GM12878 (cell line): ENCODE results near the gene ARHGAP21. TPM values are rescaled to one million over a fixed set of nuclear protein-coding genes. Genes with fewer than 3 reads are reported as not detected.

Experiments used
- ATAC-seq: fragments of 200-7000 bp; cut with Tn5 transposase; 3 replicates; pipeline ENCODE4 v1.9.1; 2020; ENCODE audit warnings: mild to moderate bottlenecking, moderate library complexity
- BruUV-seq: library from RNA; stranded (reverse); fragments of 400-500 nt; replicated peaks from 2 replicates; lab custom pipeline; 2021; lab: Mats Ljungman, UMichigan
- CTCF ChIA-PET: fragments of 300-600 bp; sonication (Branson Sonifier 250); formaldehyde crosslinking; extraction: SDS; loops from one replicate; lab custom pipeline; 2021; ENCODE audit warnings: inconsistent platforms; lab: Yijun Ruan, JAX
- POLR2A ChIA-PET: fragments of 350-600 bp; formaldehyde crosslinking; extraction: SDS; loops from one replicate; lab custom pipeline; 2021; ENCODE audit warnings: inconsistent platforms; lab: Charles Lee
- RAD21 ChIA-PET: fragments of 300-600 bp; sonication (Branson Sonifier 250); formaldehyde crosslinking; loops from one replicate; lab custom pipeline; 2023; ENCODE audit warnings: antibody characterized with exemption; ENCODE audit not compliant: unreplicated experiment; lab: Charles Lee
- SMC1A ChIA-PET: fragments of 300-600 bp; sonication (Branson Sonifier 250); formaldehyde crosslinking; loops from one replicate; lab custom pipeline; 2023; ENCODE audit not compliant: unreplicated experiment, uncharacterized antibody; lab: Charles Lee
- DNase-seq: peaks from one replicate; pipeline ENCODE4 v3.0.0-alpha.2; 2011; ENCODE audit warnings: low read depth, low spot score
- FAIRE-seq: peaks from 3 replicates; lab custom pipeline; 2011; peaks lifted over from hg19 to GRCh38; lab: Jason Lieb, UNC
- H2AFZ ChIP-seq: 2 replicates; pipeline ENCODE4 v1.6.0; 2011; ENCODE audit warnings: low read depth, low read length, control low read depth; ENCODE audit not compliant: control insufficient read depth
- H3K27ac ChIP-seq: 2 replicates; pipeline ENCODE4 v1.5.1; 2011; ENCODE audit warnings: control low read depth; ENCODE audit not compliant: control insufficient read depth, insufficient read depth
- H3K27me3 ChIP-seq, 2 experiments: replicated peaks in 1 of 2; 2 replicates each; pipeline versions ENCODE4 v1.6.0 to v1.6.1; 2011; ENCODE audit warnings: low read length in 1 of 2; ENCODE audit not compliant: control insufficient read depth in 2 of 2, insufficient read depth in 2 of 2
- H3K36me3 ChIP-seq, 2 experiments: 2 replicates each; pipeline ENCODE4 v1.5.1; 2011; ENCODE audit warnings: low read length in 1 of 2; ENCODE audit not compliant: control insufficient read depth in 2 of 2, insufficient read depth in 2 of 2
- H3K4me1 ChIP-seq: 2 replicates; pipeline ENCODE4 v1.6.1; 2011; ENCODE audit warnings: mild to moderate bottlenecking, low read length, moderate library complexity, mixed read lengths; ENCODE audit not compliant: control insufficient read depth, insufficient read depth
- H3K4me2 ChIP-seq: 2 replicates; pipeline ENCODE4 v1.6.0; 2011; ENCODE audit warnings: control low read depth; ENCODE audit not compliant: control insufficient read depth, insufficient read depth
- H3K4me3 ChIP-seq: fragments of 200-600 bp; sonication (generic); 2 replicates; pipeline ENCODE4 v1.5.1; 2016
- H3K79me2 ChIP-seq: 2 replicates; pipeline ENCODE4 v1.6.0; 2011; ENCODE audit warnings: low read length; ENCODE audit not compliant: control insufficient read depth, insufficient read depth
- H3K9ac ChIP-seq: 2 replicates; pipeline ENCODE4 v1.8.0; 2011; ENCODE audit warnings: low read length, control low read depth, mixed read lengths; ENCODE audit not compliant: control insufficient read depth, insufficient read depth
- H3K9me3 ChIP-seq: replicated peaks from 3 replicates; pipeline ENCODE4 v1.5.1; 2011; ENCODE audit warnings: mild to moderate bottlenecking, low read length; ENCODE audit not compliant: control insufficient read depth, insufficient read depth
- H4K20me1 ChIP-seq: 2 replicates; pipeline ENCODE4 v1.6.0; 2011; ENCODE audit not compliant: control insufficient read depth, insufficient read depth
- STAT1 ChIP-seq: fragments of 450-650 bp; conservative IDR thresholded peaks from 2 replicates; pipeline ENCODE4 v1.6.1; 2014; ENCODE audit warnings: antibody characterized with exemption, mild to moderate bottlenecking
- WGBS: methylation state at CpG from one replicate; pipeline ENCODE4 v1.1.6; 2016; ENCODE audit warnings: low lambda C conversion rate; ENCODE audit not compliant: insufficient replicate concordance, insufficient coverage; ENCODE audit errors: missing lambda C conversion rate; 5-methylcytosine and 5-hydroxymethylcytosine counted together
- in situ Hi-C: fragments of 300-500 bp; cut with MboI; formaldehyde crosslinking; loops from 9 replicates; pipeline ENCODE4 v1.14.3; 2018; ENCODE audit warnings: mixed read lengths
- intact Hi-C: fragments of 100-400 bp; cut with micrococcal nuclease; formaldehyde crosslinking; loops from one replicate; pipeline ENCODE4 v1.14.2; 2022; ENCODE audit not compliant: unreplicated experiment
- polyA plus RNA-seq, 11 experiments: library from polyadenylated mRNA; depleted of rRNA in 4 of 11; unstranded in 6 of 11; stranded (reverse) in 5 of 11; fragments of >200 nt; fragmentation: Nextera tagmentation in 4 of 11; fragmentation: Illumina TruSeq in 1 of 11; extraction: Ambion mirVana in 4 of 11; extraction: Trizol in 1 of 11; gene quantifications; 1 replicate in 1 of 11; 2 replicates in 10 of 11; pipeline versions ENCODE4 v1.2.1 to v1.2.3, GENCODE V29; 2011 to 2016; ENCODE audit warnings: inconsistent platforms in 2 of 11, missing spikeins in 2 of 11, low read depth in 1 of 11
- total RNA-seq, 4 experiments: library from RNA; depleted of rRNA in 3 of 4; stranded (reverse); fragments of >200 nt in 3 of 4; fragmentation: Illumina TruSeq in 1 of 4; extraction: Trizol in 1 of 4; gene quantifications; 2 replicates each; pipeline versions ENCODE4 v1.2.1 to v1.2.3, GENCODE V29; 2013 to 2021
- TF ChIP-seq, protein P1 (sequence below): fragments of 450-650 bp; IDR thresholded peaks from 2 replicates; pipeline ENCODE4 v1.6.1; 2018; ENCODE audit warnings: mild to moderate bottlenecking, low read depth, moderate library complexity; ENCODE audit not compliant: partially characterized antibody

The ARHGAP21 gene
- total and polyA plus RNA-seq, 10 of the 15 experiments (the other 5 are each of a cell fraction or from before 2014, with no cell fraction given) = 11.7 to 103 (median 37.6) TPM

GRCh38 chr10:24730811-24731210 is 7.1 kb upstream of the ARHGAP21 start:
- WGBS = 44% methylated on average over 3 of the region's 3 CpGs
- Histone ChIP-seq H3K9me3 (no peaks in the 10 kb centered on the region), H3K4me1 (no peaks in the 10 kb centered on the region; the same call in 1 of the 2 replicates), H3K9ac (no peak overlapping the region), H2AFZ (no peak overlapping the region), H4K20me1 (no peaks in the 10 kb centered on the region), H3K36me3 (no peaks in the 10 kb centered on the region), H3K4me3 (no peak overlapping the region), H3K27me3 (no peaks in the 10 kb centered on the region), H3K4me2 (no peak overlapping the region), H3K27ac (no peak overlapping the region), H3K79me2 (no peaks in the 10 kb centered on the region)
- no peak for TF ChIP-seq STAT1
- TF ChIP-seq, protein P1, sequence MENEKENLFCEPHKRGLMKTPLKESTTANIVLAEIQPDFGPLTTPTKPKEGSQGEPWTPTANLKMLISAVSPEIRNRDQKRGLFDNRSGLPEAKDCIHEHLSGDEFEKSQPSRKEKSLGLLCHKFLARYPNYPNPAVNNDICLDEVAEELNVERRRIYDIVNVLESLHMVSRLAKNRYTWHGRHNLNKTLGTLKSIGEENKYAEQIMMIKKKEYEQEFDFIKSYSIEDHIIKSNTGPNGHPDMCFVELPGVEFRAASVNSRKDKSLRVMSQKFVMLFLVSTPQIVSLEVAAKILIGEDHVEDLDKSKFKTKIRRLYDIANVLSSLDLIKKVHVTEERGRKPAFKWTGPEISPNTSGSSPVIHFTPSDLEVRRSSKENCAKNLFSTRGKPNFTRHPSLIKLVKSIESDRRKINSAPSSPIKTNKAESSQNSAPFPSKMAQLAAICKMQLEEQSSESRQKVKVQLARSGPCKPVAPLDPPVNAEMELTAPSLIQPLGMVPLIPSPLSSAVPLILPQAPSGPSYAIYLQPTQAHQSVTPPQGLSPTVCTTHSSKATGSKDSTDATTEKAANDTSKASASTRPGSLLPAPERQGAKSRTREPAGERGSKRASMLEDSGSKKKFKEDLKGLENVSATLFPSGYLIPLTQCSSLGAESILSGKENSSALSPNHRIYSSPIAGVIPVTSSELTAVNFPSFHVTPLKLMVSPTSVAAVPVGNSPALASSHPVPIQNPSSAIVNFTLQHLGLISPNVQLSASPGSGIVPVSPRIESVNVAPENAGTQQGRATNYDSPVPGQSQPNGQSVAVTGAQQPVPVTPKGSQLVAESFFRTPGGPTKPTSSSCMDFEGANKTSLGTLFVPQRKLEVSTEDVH = no peak
- ChIA-PET POLR2A (no interaction called here), CTCF (interaction anchor here (0.6 to 0.7 kb wide), 2 partner anchors 33 to 351 kb away, joined by 3 read pairs; no protein-coding TSS in a partner anchor), SMC1A (interaction anchor here (1.2 to 6.7 kb wide), 3 partner anchors 36 to 350 kb away, joined by 3 to 59 read pairs (median 4); no protein-coding TSS in a partner anchor), RAD21 (interaction anchor here (4.0 kb wide), 1 partner anchor 199 kb away, joined by 19 read pairs; no protein-coding TSS in a partner anchor)
- no peak for ATAC-seq
- no peak for FAIRE-seq
- no TSS peak for BruUV-seq
- in situ Hi-C loops = no loop called here
- intact Hi-C loops = no loop called here
- DNase-seq = no peak
